ENCODE data around the gene TRANK1.

GRCh38 chr3:36906504-36907149 lies 38.2 kb downstream of the TRANK1 start:
- TF ChIP-seq CTCF (conservative IDR thresholded peaks at IDR 0.05; ENCODE audit: low read depth in 2 of 2): no peak
- TF ChIP-seq REST (IDR thresholded peaks at IDR 0.05; ENCODE audit: unreplicated experiment): no peak
